ENCODE measurements around the gene SLC7A6.

Gene SLC7A6

GRCh38 chr16:68234188-68235107, 29.9 kb upstream of the SLC7A6 start:
- DNase-seq (ENCODE audit: low read depth in 4 of 4, low spot score in 1 of 4), result no peak

GRCh38 chr16:68235108-68235886, 29.0 kb upstream of the SLC7A6 start:
- DNase-seq (ENCODE audit: low read depth in 4 of 4, low spot score in 1 of 4), result no peak

- DNase-seq (ENCODE audit: low read depth in 4 of 4, low spot score in 1 of 4), result no peak
Measured at GRCh38 chr16:68235887-68236136, 28.5 kb upstream of the SLC7A6 start, which contains the start of gene ESRP2. Gene ESRP2, minus strand, starts transcription at chr16:68236127. Its CDS starts 82 bp downstream, at chr16:68236045.

- no peak for DNase-seq (ENCODE audit: low read depth in 4 of 4, low spot score in 1 of 4)
Measured at GRCh38 chr16:68236137-68236825, 28.0 kb upstream of the SLC7A6 start.

GRCh38 chr16:68236826-68237242, 27.5 kb upstream of the SLC7A6 start:
- no peak for DNase-seq (ENCODE audit: low read depth in 4 of 4, low spot score in 1 of 4)

GRCh38 chr16:68237243-68238028, 26.9 kb upstream of the SLC7A6 start:
- DNase-seq (ENCODE audit: low read depth in 4 of 4, low spot score in 1 of 4), result peak; percentile 67 to 93 (median 82)

- DNase-seq (ENCODE audit: low read depth in 4 of 4, low spot score in 1 of 4), result no peak
Measured at GRCh38 chr16:68238029-68238345, 26.3 kb upstream of the SLC7A6 start.

- DNase-seq (ENCODE audit: low read depth in 4 of 4, low spot score in 1 of 4), result no peak
Measured at GRCh38 chr16:68242085-68242484, 22.2 kb upstream of the SLC7A6 start.

GRCh38 chr16:68242926-68243858, 21.1 kb upstream of the SLC7A6 start:
- DNase-seq (ENCODE audit: low read depth in 4 of 4, low spot score in 1 of 4), result no peak

- DNase-seq (ENCODE audit: low read depth in 4 of 4, low spot score in 1 of 4), result no peak
Measured at GRCh38 chr16:68244481-68244902, 19.8 kb upstream of the SLC7A6 start.

GRCh38 chr16:68244903-68245853, 19.1 kb upstream of the SLC7A6 start, which contains the start of gene PLA2G15:
Gene PLA2G15, plus strand, starts transcription at chr16:68245373. Its CDS starts 54 bp downstream, at chr16:68245427.
- DNase-seq (ENCODE audit: low read depth in 4 of 4, low spot score in 1 of 4), result peak; percentile 91 to 97 (median 96)

- no peak for DNase-seq (ENCODE audit: low read depth in 4 of 4, low spot score in 1 of 4)
Measured at GRCh38 chr16:68246121-68246520, 18.2 kb upstream of the SLC7A6 start.

GRCh38 chr16:68246666-68247065, 17.7 kb upstream of the SLC7A6 start:
- no peak for DNase-seq (ENCODE audit: low read depth in 4 of 4, low spot score in 1 of 4)

GRCh38 chr16:68247400-68247799, 16.9 kb upstream of the SLC7A6 start:
- DNase-seq (ENCODE audit: low read depth in 4 of 4, low spot score in 1 of 4), result no peak

GRCh38 chr16:68247932-68248331, 16.4 kb upstream of the SLC7A6 start:
- DNase-seq (ENCODE audit: low read depth in 4 of 4, low spot score in 1 of 4), result no peak

GRCh38 chr16:68249371-68249770, 15.0 kb upstream of the SLC7A6 start:
- DNase-seq (ENCODE audit: low read depth in 4 of 4, low spot score in 1 of 4), result no peak

- DNase-seq (ENCODE audit: low read depth in 4 of 4, low spot score in 1 of 4), result no peak
Measured at GRCh38 chr16:68250951-68251350, 13.4 kb upstream of the SLC7A6 start.

- no peak for DNase-seq (ENCODE audit: low read depth in 4 of 4, low spot score in 1 of 4)
Measured at GRCh38 chr16:68251832-68252231, 12.5 kb upstream of the SLC7A6 start.

GRCh38 chr16:68252383-68252782, 11.9 kb upstream of the SLC7A6 start:
- no peak for DNase-seq (ENCODE audit: low read depth in 4 of 4, low spot score in 1 of 4)

Measured in stimulated activated CD4-positive, alpha-beta T cell treated with anti-CD3 and anti-CD28 coated beads, Interleukin-1b, Interleukin-23, amount 100 ng/mL, for 24 hours (primary cell).